ENCODE measurements around the gene CYP2C19.
"Not testable (repeated sequence)": the region's sequence is repeated elsewhere in the genome, so short reads cannot be mapped to it uniquely, and the experiment has no call there.

Gene CYP2C19

GRCh38 chr10:94762393-94762792, at the start of gene CYP2C19:
TSS of gene CYP2C19 (plus strand) at chr10:94762681. CDS start at chr10:94762706, 25 bp downstream.
- no peak for DNase-seq (ENCODE audit: low read depth in 2 of 2)

- no peak for DNase-seq (ENCODE audit: low read depth in 2 of 2)
Observed at GRCh38 chr10:94725871-94726270, 36.6 kb upstream of the CYP2C19 start.

- no peak for DNase-seq (ENCODE audit: low read depth in 2 of 2)
Observed at GRCh38 chr10:94735197-94735596, 27.3 kb upstream of the CYP2C19 start.

GRCh38 chr10:94738588-94738987, 23.9 kb upstream of the CYP2C19 start:
- DNase-seq (ENCODE audit: low read depth in 2 of 2) = no peak

- no peak for DNase-seq (ENCODE audit: low read depth in 2 of 2)
Observed at GRCh38 chr10:94747137-94747536, 15.3 kb upstream of the CYP2C19 start.

GRCh38 chr10:94747838-94748237, 14.6 kb upstream of the CYP2C19 start:
- DNase-seq (ENCODE audit: low read depth in 2 of 2) = no peak

GRCh38 chr10:94757916-94758315, 4.6 kb upstream of the CYP2C19 start:
- no peak for DNase-seq (ENCODE audit: low read depth in 2 of 2)

- no peak for DNase-seq (ENCODE audit: low read depth in 2 of 2)
Observed at GRCh38 chr10:94760586-94761178, 1.8 kb upstream of the CYP2C19 start.

- DNase-seq (ENCODE audit: low read depth in 2 of 2) = not testable (repeated sequence)
Observed at GRCh38 chr10:94775425-94775824, 12.9 kb downstream of the CYP2C19 start.

GRCh38 chr10:94777886-94778458, 15.5 kb downstream of the CYP2C19 start:
- DNase-seq (ENCODE audit: low read depth in 2 of 2) = no peak

- no peak for DNase-seq (ENCODE audit: low read depth in 2 of 2)
Observed at GRCh38 chr10:94780844-94781243, 18.4 kb downstream of the CYP2C19 start.

- no peak for DNase-seq (ENCODE audit: low read depth in 2 of 2)
Observed at GRCh38 chr10:94784256-94784655, 21.8 kb downstream of the CYP2C19 start.

GRCh38 chr10:94785211-94785610, 22.7 kb downstream of the CYP2C19 start:
- DNase-seq (ENCODE audit: low read depth in 2 of 2) = no peak

- DNase-seq (ENCODE audit: low read depth in 2 of 2) = not testable (repeated sequence)
Observed at GRCh38 chr10:94800551-94800950, 38.1 kb downstream of the CYP2C19 start.

GRCh38 chr10:94803307-94803706, 40.8 kb downstream of the CYP2C19 start:
- DNase-seq (ENCODE audit: low read depth in 2 of 2) = no peak

- DNase-seq (ENCODE audit: low read depth in 2 of 2) = not testable (repeated sequence)
Observed at GRCh38 chr10:94830025-94830424, 67.5 kb downstream of the CYP2C19 start.

GRCh38 chr10:94846204-94846603, 83.7 kb downstream of the CYP2C19 start:
- DNase-seq (ENCODE audit: low read depth in 2 of 2) = no peak

- DNase-seq (ENCODE audit: low read depth in 2 of 2) = no peak
Observed at GRCh38 chr10:94850766-94851165, 88.3 kb downstream of the CYP2C19 start.

- no peak for DNase-seq (ENCODE audit: low read depth in 2 of 2)
Observed at GRCh38 chr10:94851263-94851662, 88.8 kb downstream of the CYP2C19 start.

GRCh38 chr10:94852438-94852837, 90.0 kb downstream of the CYP2C19 start:
- DNase-seq (ENCODE audit: low read depth in 2 of 2) = no peak

- no peak for DNase-seq (ENCODE audit: low read depth in 2 of 2)
Observed at GRCh38 chr10:94853065-94853464, 90.6 kb downstream of the CYP2C19 start.

- DNase-seq (ENCODE audit: low read depth in 2 of 2) = no peak
Observed at GRCh38 chr10:94858005-94858404, 95.5 kb downstream of the CYP2C19 start.

GRCh38 chr10:94859086-94859485, 96.6 kb downstream of the CYP2C19 start:
- DNase-seq (ENCODE audit: low read depth in 2 of 2) = no peak

GRCh38 chr10:94878649-94879048, 116.2 kb downstream of the CYP2C19 start:
- no peak for DNase-seq (ENCODE audit: low read depth in 2 of 2)

Measured in stimulated activated CD8-positive, alpha-beta memory T cell treated with anti-CD3 and anti-CD28 coated beads, Interleukin-2, amount 100 ng/mL, for 48 hours (primary cell).